HG03469 (cell line): ENCODE measurements around the gene IRX1.

Experiments
- ATAC-seq: cut with Tn5 transposase; IDR thresholded peaks from one replicate; pipeline ENCODE4 v1.9.1; 2021; ENCODE audit warnings: mild to moderate bottlenecking, moderate library complexity, moderate number of reproducible peaks; ENCODE audit not compliant: unreplicated experiment

The IRX1 gene

GRCh38 chr5:3595006-3595961 is at the start of gene IRX1:
TSS of gene IRX1 (plus strand) at chr5:3595832. CDS start at chr5:3596106, 274 bp downstream.
- ATAC-seq = no peak

GRCh38 chr5:3546028-3546427 is 49.6 kb upstream of the IRX1 start:
- no peak for ATAC-seq

GRCh38 chr5:3564116-3564515 is 31.5 kb upstream of the IRX1 start:
- ATAC-seq = no peak

- ATAC-seq = no peak
Observed at GRCh38 chr5:3564827-3565518, 30.7 kb upstream of the IRX1 start.

GRCh38 chr5:3584724-3585531 is 10.7 kb upstream of the IRX1 start:
- no peak for ATAC-seq

- ATAC-seq = no peak
Observed at GRCh38 chr5:3590161-3590966, 5.3 kb upstream of the IRX1 start.

- ATAC-seq = no peak
Observed at GRCh38 chr5:3590967-3591900, 4.4 kb upstream of the IRX1 start.

- ATAC-seq = no peak
Observed at GRCh38 chr5:3592298-3592697, 3.3 kb upstream of the IRX1 start.

- no peak for ATAC-seq
Observed at GRCh38 chr5:3593771-3594509, 1.7 kb upstream of the IRX1 start.

- no peak for ATAC-seq
Observed at GRCh38 chr5:3594510-3595005, 1.1 kb upstream of the IRX1 start.

- no peak for ATAC-seq
Observed at GRCh38 chr5:3596261-3596825, 711 bp downstream of the IRX1 start.

GRCh38 chr5:3596857-3597166 is 1.2 kb downstream of the IRX1 start:
- ATAC-seq = no peak

- no peak for ATAC-seq
Observed at GRCh38 chr5:3597167-3598007, 1.8 kb downstream of the IRX1 start.

- no peak for ATAC-seq
Observed at GRCh38 chr5:3598207-3598606, 2.6 kb downstream of the IRX1 start.

GRCh38 chr5:3598769-3599211 is 3.2 kb downstream of the IRX1 start:
- no peak for ATAC-seq

GRCh38 chr5:3599226-3600105 is 3.8 kb downstream of the IRX1 start:
- no peak for ATAC-seq
